ENCODE measurements around the gene RASSF10.

GRCh38 chr11:12968101-12968500 lies 41.0 kb upstream of the RASSF10 start:
- TF ChIP-seq CTCF (IDR thresholded peaks at IDR 0.05; ENCODE audit: insufficient read depth, low read length) (no peak), POLR2AphosphoS5 (IDR thresholded peaks at IDR 0.05; ENCODE audit: low read depth) (no peak), GABPA (IDR thresholded peaks at IDR 0.05; ENCODE audit: low read depth) (no peak), REST (IDR thresholded peaks at IDR 0.05; ENCODE audit: insufficient replicate concordance, low read depth) (no peak), SPI1 (IDR thresholded peaks at IDR 0.05; ENCODE audit: borderline replicate concordance, low read depth) (no peak)
